ENCODE results near the gene TTLL10. TPM values are rescaled to one million over a fixed set of nuclear protein-coding genes. Genes with fewer than 3 reads are reported as not detected.

Gene TTLL10, protein sequence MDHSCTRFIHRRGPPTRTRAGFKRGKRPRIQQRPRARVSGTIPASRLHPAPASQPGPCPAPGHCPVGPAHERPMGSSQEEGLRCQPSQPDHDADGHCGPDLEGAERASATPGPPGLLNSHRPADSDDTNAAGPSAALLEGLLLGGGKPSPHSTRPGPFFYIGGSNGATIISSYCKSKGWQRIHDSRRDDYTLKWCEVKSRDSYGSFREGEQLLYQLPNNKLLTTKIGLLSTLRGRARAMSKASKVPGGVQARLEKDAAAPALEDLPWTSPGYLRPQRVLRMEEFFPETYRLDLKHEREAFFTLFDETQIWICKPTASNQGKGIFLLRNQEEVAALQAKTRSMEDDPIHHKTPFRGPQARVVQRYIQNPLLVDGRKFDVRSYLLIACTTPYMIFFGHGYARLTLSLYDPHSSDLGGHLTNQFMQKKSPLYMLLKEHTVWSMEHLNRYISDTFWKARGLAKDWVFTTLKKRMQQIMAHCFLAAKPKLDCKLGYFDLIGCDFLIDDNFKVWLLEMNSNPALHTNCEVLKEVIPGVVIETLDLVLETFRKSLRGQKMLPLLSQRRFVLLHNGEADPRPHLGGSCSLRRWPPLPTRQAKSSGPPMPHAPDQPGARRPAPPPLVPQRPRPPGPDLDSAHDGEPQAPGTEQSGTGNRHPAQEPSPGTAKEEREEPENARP
- total RNA-seq, result 1 to 10 TPM in 2 of 3 donors, under 1 TPM in 1; 0.23 to 1.7 (median 1.7) TPM
- total RNA-seq (2013), result 2.5 TPM

DNA sequence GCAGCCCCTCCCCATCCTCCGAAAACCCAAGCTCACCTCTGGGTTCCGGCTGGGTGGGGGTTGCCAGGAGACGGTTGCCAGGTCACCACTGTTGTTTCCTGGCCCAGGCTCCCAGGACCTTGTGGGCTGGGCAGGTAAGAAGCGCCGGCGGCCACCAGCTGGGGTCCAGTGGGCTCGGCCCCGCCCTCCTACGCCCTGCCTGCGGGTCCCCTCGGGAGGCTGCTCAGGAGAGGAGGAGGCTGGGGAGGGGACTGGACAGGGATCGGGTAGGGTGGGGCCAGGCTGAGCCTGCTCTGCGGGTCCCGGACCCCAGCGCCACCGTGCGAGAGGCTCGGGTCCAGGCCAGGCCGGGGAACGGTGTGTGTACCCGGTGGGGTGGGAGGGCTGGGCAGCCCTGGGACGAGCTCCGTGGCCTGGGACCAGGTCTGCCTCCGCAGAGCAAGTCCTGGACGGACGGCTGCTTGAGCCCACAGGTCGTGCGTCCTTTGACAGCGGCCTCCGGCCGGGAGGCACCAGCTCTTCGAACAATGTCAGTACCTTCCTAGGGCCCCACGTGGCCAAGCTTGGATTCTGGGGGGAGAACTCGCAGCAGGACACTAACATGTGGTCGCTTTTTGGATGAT lies at the start of gene TTLL10:
TTLL10 (plus strand) TSS at position 88 of the 623 bp plus-strand sequence. CDS start 5,336 bp downstream, outside the sequence.
- intact Hi-C loops (cut with micrococcal nuclease), result loop anchor here (5.0 kb wide), 1 partner anchor 33 kb away; the partner anchor contains the start of gene TNFRSF18
- H3K27me3 ChIP-seq (ENCODE audit: control insufficient read depth, insufficient read depth, low read length), result peaks cover 8% of the 10 kb centered on the region
- WGBS (ENCODE audit: insufficient coverage), result 22% methylated on average over 35 of the region's 35 CpGs
- TF ChIP-seq, protein P1, sequence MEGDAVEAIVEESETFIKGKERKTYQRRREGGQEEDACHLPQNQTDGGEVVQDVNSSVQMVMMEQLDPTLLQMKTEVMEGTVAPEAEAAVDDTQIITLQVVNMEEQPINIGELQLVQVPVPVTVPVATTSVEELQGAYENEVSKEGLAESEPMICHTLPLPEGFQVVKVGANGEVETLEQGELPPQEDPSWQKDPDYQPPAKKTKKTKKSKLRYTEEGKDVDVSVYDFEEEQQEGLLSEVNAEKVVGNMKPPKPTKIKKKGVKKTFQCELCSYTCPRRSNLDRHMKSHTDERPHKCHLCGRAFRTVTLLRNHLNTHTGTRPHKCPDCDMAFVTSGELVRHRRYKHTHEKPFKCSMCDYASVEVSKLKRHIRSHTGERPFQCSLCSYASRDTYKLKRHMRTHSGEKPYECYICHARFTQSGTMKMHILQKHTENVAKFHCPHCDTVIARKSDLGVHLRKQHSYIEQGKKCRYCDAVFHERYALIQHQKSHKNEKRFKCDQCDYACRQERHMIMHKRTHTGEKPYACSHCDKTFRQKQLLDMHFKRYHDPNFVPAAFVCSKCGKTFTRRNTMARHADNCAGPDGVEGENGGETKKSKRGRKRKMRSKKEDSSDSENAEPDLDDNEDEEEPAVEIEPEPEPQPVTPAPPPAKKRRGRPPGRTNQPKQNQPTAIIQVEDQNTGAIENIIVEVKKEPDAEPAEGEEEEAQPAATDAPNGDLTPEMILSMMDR (IDR thresholded peaks at IDR 0.05), result no peak
- H3K4me3 ChIP-seq (ENCODE audit: low read length), result no peak within 1 kb of the TSS
- Mint-ChIP-seq H3K36me3 (no peaks in the 10 kb centered on the region), H3K4me3 (peak within 1 kb of the TSS; percentile 40), H3K9me3 (no peaks in the 10 kb centered on the region), H3K27me3 (ENCODE audit: low read depth in 2 of 2) (peaks cover 0 to 23% of the 10 kb centered on the region in 2 donors), H3K27ac (no peak within 1 kb of the TSS), H3K4me1 (peaks cover 4 to 12% of the 10 kb centered on the region in 2 donors)
- no peak within 1 kb of the TSS for H3K27ac ChIP-seq (ENCODE audit: low read length)
- H3K36me3 ChIP-seq (ENCODE audit: control insufficient read depth, insufficient read depth, low read length), result no peaks in the 10 kb centered on the region
- H3K9me3 ChIP-seq (ENCODE audit: control insufficient read depth, insufficient read depth, low read length), result no peaks in the 10 kb centered on the region
- H3K4me1 ChIP-seq (ENCODE audit: control insufficient read depth, insufficient read depth, low read length), result peaks cover 55% of the 10 kb centered on the region
- DNase-seq (peak; percentile 37 to 80), ATAC-seq (peak; percentile 38 to 76 (median 68))

DNA sequence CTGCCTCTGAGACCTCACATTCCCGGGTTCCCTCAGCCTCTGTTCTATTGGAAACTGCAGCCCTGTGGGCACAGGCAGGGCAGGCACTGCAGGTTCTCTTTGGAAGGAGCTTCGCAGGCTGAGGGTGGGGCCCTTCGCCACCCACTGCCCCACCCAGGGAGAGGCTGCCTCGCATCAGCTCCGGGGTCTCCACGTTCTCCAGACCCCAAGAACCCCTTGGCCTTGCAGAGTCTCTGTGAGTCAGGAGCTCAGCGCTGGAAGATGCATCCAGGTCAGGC lies 49.2 kb upstream of the TTLL10 start:
- Mint-ChIP-seq H3K36me3 (no peaks in the 10 kb centered on the region), H3K9me3 (no peaks in the 10 kb centered on the region), H3K4me1 (peaks cover 10 to 15% of the 10 kb centered on the region in 2 donors), H3K4me3 (no peak overlapping the region), H3K27me3 (ENCODE audit: low read depth in 2 of 2) (no peaks in the 10 kb centered on the region), H3K27ac (no peak overlapping the region)
- DNase-seq (no peak), ATAC-seq (no peak)
- TF ChIP-seq, protein P1 (IDR thresholded peaks at IDR 0.05), result no peak
- Histone ChIP-seq H3K4me1 (ENCODE audit: control insufficient read depth, insufficient read depth, low read length) (peaks cover 13% of the 10 kb centered on the region), H3K4me3 (ENCODE audit: low read length) (no peak overlapping the region), H3K27me3 (ENCODE audit: control insufficient read depth, insufficient read depth, low read length) (no peaks in the 10 kb centered on the region), H3K9me3 (ENCODE audit: control insufficient read depth, insufficient read depth, low read length) (no peaks in the 10 kb centered on the region), H3K27ac (ENCODE audit: low read length) (no peak overlapping the region), H3K36me3 (ENCODE audit: control insufficient read depth, insufficient read depth, low read length) (no peaks in the 10 kb centered on the region)
- WGBS (ENCODE audit: insufficient coverage), result 93% methylated on average over 7 of the region's 7 CpGs
- intact Hi-C loops (cut with micrococcal nuclease), result no loop called here

DNA sequence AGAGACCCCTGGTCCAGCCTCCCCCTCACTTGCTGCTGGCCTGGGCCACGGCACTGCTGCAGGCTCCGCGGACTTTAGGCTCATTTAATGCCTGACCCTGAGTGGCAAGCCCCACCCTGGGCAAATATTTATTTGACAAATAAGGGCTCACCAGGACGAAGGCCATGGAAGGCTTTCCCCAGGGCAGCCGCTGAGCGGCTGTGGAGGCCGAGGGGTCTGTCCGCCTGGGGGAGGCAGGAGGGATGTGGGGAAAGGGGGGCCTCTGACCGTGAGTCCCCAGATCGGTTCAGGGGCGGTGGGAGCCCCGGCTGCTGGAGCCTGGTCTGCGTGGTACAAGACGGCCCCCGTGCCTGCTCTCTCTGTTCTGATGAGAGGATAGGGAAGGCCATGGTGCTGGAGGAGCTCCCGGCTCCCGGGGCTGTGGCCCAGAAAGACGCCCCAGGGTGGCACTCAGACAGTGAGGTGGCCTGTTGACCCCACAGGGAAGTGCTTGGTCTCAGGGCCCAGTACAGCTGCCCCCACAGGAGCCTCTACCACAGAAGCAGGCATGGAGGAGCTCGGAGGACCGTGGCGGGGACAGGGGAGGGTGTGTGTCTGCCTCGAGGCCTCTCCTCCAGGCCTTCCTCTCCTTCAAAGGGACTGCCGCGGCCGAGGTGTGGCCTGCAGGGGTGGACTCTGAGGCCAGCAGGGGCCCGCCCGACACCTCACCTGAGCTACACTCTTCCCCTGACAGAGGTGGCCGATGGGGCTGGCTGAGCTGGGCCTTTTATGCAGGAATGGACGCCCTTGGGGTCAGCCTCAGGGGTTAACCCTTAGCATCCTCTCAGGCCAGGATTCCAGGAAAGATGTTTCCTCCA lies 48.7 kb upstream of the TTLL10 start:
- 88% methylated on average over 29 of the region's 29 CpGs for WGBS (ENCODE audit: insufficient coverage)
- Histone ChIP-seq H3K36me3 (ENCODE audit: control insufficient read depth, insufficient read depth, low read length) (no peaks in the 10 kb centered on the region), H3K9me3 (ENCODE audit: control insufficient read depth, insufficient read depth, low read length) (no peaks in the 10 kb centered on the region), H3K27ac (ENCODE audit: low read length) (no peak overlapping the region), H3K4me1 (ENCODE audit: control insufficient read depth, insufficient read depth, low read length) (peaks cover 13% of the 10 kb centered on the region), H3K4me3 (ENCODE audit: low read length) (no peak overlapping the region), H3K27me3 (ENCODE audit: control insufficient read depth, insufficient read depth, low read length) (no peaks in the 10 kb centered on the region)
- no peak overlapping the region for H3K27ac Mint-ChIP-seq
- peaks cover 10 to 15% of the 10 kb centered on the region in 2 donors for H3K4me1 Mint-ChIP-seq
- H3K4me3 Mint-ChIP-seq, result no peak overlapping the region
- H3K36me3 Mint-ChIP-seq, result no peaks in the 10 kb centered on the region
- no peaks in the 10 kb centered on the region for H3K27me3 Mint-ChIP-seq (ENCODE audit: low read depth in 2 of 2)
- intact Hi-C loops (cut with micrococcal nuclease), result no loop called here
- no peak for DNase-seq
- ATAC-seq, result no peak
- TF ChIP-seq, protein P1 (IDR thresholded peaks at IDR 0.05), result no peak
- H3K9me3 Mint-ChIP-seq, result no peaks in the 10 kb centered on the region

Measured in natural killer cell (primary cell).